PC-9 (cell line): ENCODE results near the gene KIAA1671. TPM values are rescaled to one million over a fixed set of nuclear protein-coding genes. Genes with fewer than 3 reads are reported as not detected.
"Not testable (repeated sequence)": the region's sequence is repeated elsewhere in the genome, so short reads cannot be mapped to it uniquely, and the experiment has no call there.

Source experiments
- BruUV-seq: library from RNA; stranded (reverse); fragments of 400-500 nt; replicated peaks from 2 replicates; lab custom pipeline; 2021; lab: Mats Ljungman, UMichigan
- CTCF ChIA-PET: fragments of 300-600 bp; sonication (Branson Sonifier 250); formaldehyde crosslinking; loops from one replicate; lab custom pipeline; 2022; ENCODE audit warnings: antibody characterized with exemption; lab: Charles Lee
- POLR2A ChIA-PET: fragments of 300-600 bp; sonication (Branson Sonifier 250); formaldehyde crosslinking; loops from one replicate; lab custom pipeline; 2022; ENCODE audit warnings: antibody characterized with exemption; ENCODE audit not compliant: unreplicated experiment; lab: Charles Lee
- DNase-seq, 2 experiments: peaks; one replicate each; pipeline versions ENCODE4 v3.0.0 to v3.0.0-alpha.2; 2015 to 2022; ENCODE audit warnings: mixed read lengths in 1 of 2
- H2AFZ ChIP-seq: fragments of 200-600 bp; sonication (generic); 2 replicates; pipeline ENCODE4 v1.8.1; 2017; ENCODE audit warnings: antibody characterized with exemption
- H3F3A ChIP-seq: fragments of 200-600 bp; sonication (generic); 2 replicates; pipeline ENCODE4 v1.8.1; 2017; ENCODE audit warnings: antibody characterized with exemption, mild to moderate bottlenecking, low read depth; ENCODE audit not compliant: insufficient read depth
- H3K27ac ChIP-seq: fragments of 200-600 bp; sonication (generic); 2 replicates; pipeline ENCODE4 v1.6.1; 2016; ENCODE audit warnings: mixed run types
- H3K27me3 ChIP-seq: fragments of 200-600 bp; sonication (generic); 2 replicates; pipeline ENCODE4 v1.6.1; 2016; ENCODE audit warnings: low read depth, mixed run types; ENCODE audit not compliant: insufficient read depth
- H3K36me3 ChIP-seq: fragments of 200-600 bp; sonication (generic); 2 replicates; pipeline ENCODE4 v1.6.1; 2016; ENCODE audit warnings: low read depth, mixed run types
- H3K4me1 ChIP-seq: fragments of 200-600 bp; sonication (generic); replicated peaks from 2 replicates; pipeline ENCODE4 v1.6.1; 2016; ENCODE audit warnings: mixed run types; ENCODE audit not compliant: insufficient read depth
- H3K4me2 ChIP-seq: fragments of 200-600 bp; sonication (generic); 2 replicates; pipeline ENCODE4 v1.6.1; 2017; ENCODE audit warnings: mixed run types
- H3K4me3 ChIP-seq: fragments of 200-600 bp; sonication (generic); 2 replicates; pipeline ENCODE4 v1.6.1; 2016; ENCODE audit warnings: mixed run types
- H3K79me2 ChIP-seq: fragments of 200-600 bp; sonication (generic); 2 replicates; pipeline ENCODE4 v1.6.1; 2017; ENCODE audit warnings: low read depth, mixed run types
- H3K9me2 ChIP-seq: fragments of 200-600 bp; sonication (generic); 2 replicates; pipeline ENCODE4 v1.8.1; 2017; ENCODE audit warnings: mild to moderate bottlenecking; ENCODE audit not compliant: insufficient read depth
- H3K9me3 ChIP-seq: fragments of 200-600 bp; sonication (generic); 2 replicates; pipeline ENCODE4 v1.8.1; 2016; ENCODE audit warnings: low read depth; ENCODE audit not compliant: insufficient read depth
- H4K20me1 ChIP-seq: fragments of 200-600 bp; sonication (generic); 2 replicates; pipeline ENCODE4 v1.8.1; 2017; ENCODE audit not compliant: insufficient read depth
- EZH2 ChIP-seq: fragments of 200-600 bp; sonication (generic); IDR thresholded peaks from 2 replicates; pipeline ENCODE4 v1.8.0; 2017; ENCODE audit warnings: antibody characterized with exemption, low read depth
- intact Hi-C: fragments of 100-400 bp; cut with micrococcal nuclease; formaldehyde crosslinking; loops from one replicate; pipeline ENCODE4 v1.10.0; 2022; ENCODE audit not compliant: unreplicated experiment
- total RNA-seq: library from RNA; stranded (reverse); gene quantifications from 2 replicates; pipeline ENCODE4 v1.2.3, GENCODE V29; 2021
- TF ChIP-seq, protein P1 (sequence below): fragments of 200-600 bp; sonication (generic); conservative IDR thresholded peaks from 2 replicates; pipeline ENCODE4 v1.6.1; 2017; ENCODE audit warnings: mixed run types, antibody characterized with exemption, mild to moderate bottlenecking, moderate library complexity

KIAA1671 gene
- total RNA-seq, 1 experiment from 2014 or later: 44.3 TPM

DNA sequence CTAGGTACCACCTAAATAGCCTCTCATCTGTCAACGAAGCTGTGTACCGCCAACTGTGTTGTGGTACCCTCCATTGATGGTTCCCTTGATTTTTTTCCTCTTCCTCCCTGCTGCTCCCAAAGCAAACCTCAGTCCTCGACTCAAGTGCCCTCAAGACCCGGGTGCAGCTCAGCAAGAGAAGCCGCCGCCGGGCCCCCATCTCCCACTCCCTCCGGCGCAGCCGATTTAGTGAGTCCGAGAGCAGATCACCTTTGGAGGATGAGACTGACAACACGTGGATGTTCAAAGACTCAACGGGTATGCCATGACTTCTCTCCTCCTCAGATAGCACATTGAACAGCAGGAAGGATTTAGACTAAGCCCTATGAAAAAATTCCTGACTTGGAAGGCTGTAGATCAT, 224.7 kb downstream of the KIAA1671 start:
- Histone ChIP-seq H3K4me2 (no peak overlapping the region), H3K27me3 (no peaks in the 10 kb centered on the region), H3K9me2 (no peaks in the 10 kb centered on the region), H3K4me3 (no peak overlapping the region), H4K20me1 (no peaks in the 10 kb centered on the region), H3K27ac (no peak overlapping the region), H3F3A (no peaks in the 10 kb centered on the region), H3K9me3 (no peaks in the 10 kb centered on the region), H3K36me3 (no peaks in the 10 kb centered on the region), H2AFZ (no peak overlapping the region), H3K79me2 (no peaks in the 10 kb centered on the region), H3K4me1 (no peaks in the 10 kb centered on the region)
- ChIA-PET CTCF (interaction anchor here (0.7 kb wide), 1 partner anchor 9 kb away, joined by 4 read pairs; no protein-coding TSS in a partner anchor), POLR2A (no interaction called here)
- no TSS peak for BruUV-seq
- intact Hi-C loops: no loop called here
- TF ChIP-seq EZH2: no peak
- TF ChIP-seq, protein P1, sequence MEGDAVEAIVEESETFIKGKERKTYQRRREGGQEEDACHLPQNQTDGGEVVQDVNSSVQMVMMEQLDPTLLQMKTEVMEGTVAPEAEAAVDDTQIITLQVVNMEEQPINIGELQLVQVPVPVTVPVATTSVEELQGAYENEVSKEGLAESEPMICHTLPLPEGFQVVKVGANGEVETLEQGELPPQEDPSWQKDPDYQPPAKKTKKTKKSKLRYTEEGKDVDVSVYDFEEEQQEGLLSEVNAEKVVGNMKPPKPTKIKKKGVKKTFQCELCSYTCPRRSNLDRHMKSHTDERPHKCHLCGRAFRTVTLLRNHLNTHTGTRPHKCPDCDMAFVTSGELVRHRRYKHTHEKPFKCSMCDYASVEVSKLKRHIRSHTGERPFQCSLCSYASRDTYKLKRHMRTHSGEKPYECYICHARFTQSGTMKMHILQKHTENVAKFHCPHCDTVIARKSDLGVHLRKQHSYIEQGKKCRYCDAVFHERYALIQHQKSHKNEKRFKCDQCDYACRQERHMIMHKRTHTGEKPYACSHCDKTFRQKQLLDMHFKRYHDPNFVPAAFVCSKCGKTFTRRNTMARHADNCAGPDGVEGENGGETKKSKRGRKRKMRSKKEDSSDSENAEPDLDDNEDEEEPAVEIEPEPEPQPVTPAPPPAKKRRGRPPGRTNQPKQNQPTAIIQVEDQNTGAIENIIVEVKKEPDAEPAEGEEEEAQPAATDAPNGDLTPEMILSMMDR: no peak
- no peak for DNase-seq

GRCh38 chr22:25177895-25178294, 225.4 kb downstream of the KIAA1671 start:
- TF ChIP-seq EZH2: no peak
- TF ChIP-seq, protein P1: no peak
- intact Hi-C loops: no loop called here
- Histone ChIP-seq H4K20me1 (no peaks in the 10 kb centered on the region), H3K79me2 (no peaks in the 10 kb centered on the region), H3K4me3 (no peak overlapping the region), H3F3A (no peaks in the 10 kb centered on the region), H3K9me3 (no peaks in the 10 kb centered on the region), H3K9me2 (no peaks in the 10 kb centered on the region), H3K27me3 (no peaks in the 10 kb centered on the region), H3K36me3 (no peaks in the 10 kb centered on the region), H2AFZ (no peak overlapping the region), H3K4me1 (no peaks in the 10 kb centered on the region), H3K4me2 (no peak overlapping the region), H3K27ac (no peak overlapping the region)
- ChIA-PET CTCF (interaction anchor here (0.7 kb wide), 1 partner anchor 9 kb away, joined by 4 read pairs; no protein-coding TSS in a partner anchor), POLR2A (no interaction called here)
- no TSS peak for BruUV-seq
- no peak for DNase-seq

GRCh38 chr22:25178348-25178747, 225.8 kb downstream of the KIAA1671 start:
- H3K4me2 ChIP-seq, BruUV-seq, H3K4me3 ChIP-seq, H3K9me2 ChIP-seq, H3K4me1 ChIP-seq, H3K9me3 ChIP-seq, H3K36me3 ChIP-seq, H3F3A ChIP-seq, H3K27me3 ChIP-seq, H3K27ac ChIP-seq, H4K20me1 ChIP-seq, CTCF ChIA-PET, H2AFZ ChIP-seq, intact Hi-C loops, POLR2A ChIA-PET, DNase-seq, H3K79me2 ChIP-seq: not testable (repeated sequence)

GRCh38 chr22:25178869-25179631, 226.5 kb downstream of the KIAA1671 start:
- POLR2A ChIA-PET: interaction anchor here (0.7 kb wide), 1 partner anchor 25 kb away, joined by 7 read pairs; no protein-coding TSS in a partner anchor
- H3K79me2 ChIP-seq, H3K4me2 ChIP-seq, H3K9me2 ChIP-seq, DNase-seq, H2AFZ ChIP-seq, H3K27ac ChIP-seq, H3K36me3 ChIP-seq, CTCF ChIA-PET, intact Hi-C loops, H3K4me1 ChIP-seq, H3K27me3 ChIP-seq, H4K20me1 ChIP-seq, H3K4me3 ChIP-seq, BruUV-seq, H3K9me3 ChIP-seq, H3F3A ChIP-seq: not testable (repeated sequence)
